ENCODE data around the gene LIPH.
"Not testable (repeated sequence)": the region's sequence is repeated elsewhere in the genome, so short reads cannot be mapped to it uniquely, and the experiment has no call there.

LIPH gene

DNA sequence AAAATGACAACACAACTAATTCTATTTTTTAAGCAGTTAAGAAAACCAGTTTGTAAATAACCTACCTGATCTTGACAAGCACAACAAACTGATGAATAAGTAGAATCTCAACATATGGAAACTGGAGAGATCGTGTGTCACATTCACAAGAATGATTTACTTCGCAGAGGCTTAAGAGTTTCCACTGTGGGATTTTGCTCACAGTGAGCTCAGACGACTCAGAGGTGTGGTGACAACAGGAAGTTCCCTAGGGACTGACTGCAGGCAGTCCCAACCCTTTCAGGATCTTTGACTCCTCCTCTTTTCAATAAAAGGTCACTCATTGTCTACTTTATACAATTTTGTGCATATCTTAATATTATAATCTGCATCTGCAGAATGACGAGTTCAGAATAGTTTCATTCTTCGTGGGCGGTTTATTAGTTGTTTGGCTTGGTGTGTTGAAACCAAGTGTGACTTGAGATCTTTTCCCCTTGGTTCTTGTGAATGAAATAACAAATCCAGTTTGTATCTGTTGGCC is at the start of gene LIPH:
LIPH (minus strand) TSS at position 231 of the 520 bp plus-strand sequence; CDS start at position 114, 117 bp downstream.
- DNase-seq: no peak

DNA sequence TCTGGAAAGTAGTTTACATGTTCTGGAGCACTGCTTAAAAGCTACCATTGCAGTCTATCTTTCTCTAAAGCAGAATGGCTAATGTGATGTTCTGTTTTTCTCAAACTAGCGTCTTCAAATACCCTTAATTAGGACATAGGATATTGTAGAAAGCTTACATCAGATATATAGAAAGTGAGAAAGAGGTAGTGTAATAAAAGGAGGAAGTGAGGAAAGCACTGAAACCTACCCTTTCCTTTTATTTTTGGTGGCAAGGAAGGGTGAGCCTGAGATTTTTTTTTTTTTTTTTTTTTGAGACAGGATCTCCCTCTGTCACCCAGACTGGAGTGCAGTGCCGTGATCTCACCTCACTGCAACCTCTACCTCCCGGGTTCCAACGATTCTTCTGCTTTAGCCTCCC is 43.1 kb upstream of the LIPH start:
- no peak for DNase-seq

DNA sequence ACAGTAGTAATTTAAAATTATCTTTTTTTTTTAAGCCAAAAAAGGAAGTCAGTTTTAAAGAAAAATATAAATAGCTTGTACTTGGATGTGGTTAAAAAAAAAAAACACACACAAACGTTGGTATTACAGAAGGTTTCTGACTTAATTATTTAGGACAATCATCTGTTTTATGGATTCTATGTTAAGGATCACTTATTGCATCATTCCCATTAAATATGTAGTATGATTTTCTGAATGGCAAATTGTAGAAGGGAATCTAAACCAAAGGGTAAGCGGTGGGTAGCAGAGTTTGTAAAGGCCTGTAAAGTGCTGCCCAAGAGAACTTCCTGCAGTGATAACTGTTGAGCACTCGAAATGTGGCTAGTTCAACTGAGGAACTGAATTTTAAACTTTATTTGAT is 41.7 kb upstream of the LIPH start:
- DNase-seq: no peak

DNA sequence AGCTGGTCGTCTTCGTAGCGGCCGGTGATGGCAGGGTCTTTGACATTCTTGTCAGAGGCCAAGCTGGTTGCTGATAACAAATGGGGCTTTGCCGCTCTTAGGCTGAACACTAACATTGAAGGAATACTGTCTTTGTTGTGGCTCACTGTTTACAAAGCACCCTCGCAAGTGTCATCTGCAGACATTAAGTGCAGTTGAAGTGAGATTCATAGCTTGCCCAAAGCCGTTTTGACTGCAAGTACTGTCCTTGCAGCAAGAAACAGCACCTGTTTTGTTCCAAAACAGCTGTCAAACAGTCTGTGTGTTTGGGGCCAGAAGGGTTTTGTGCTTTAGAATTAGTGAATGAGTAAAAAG is 34.3 kb upstream of the LIPH start:
- DNase-seq: no peak

DNA sequence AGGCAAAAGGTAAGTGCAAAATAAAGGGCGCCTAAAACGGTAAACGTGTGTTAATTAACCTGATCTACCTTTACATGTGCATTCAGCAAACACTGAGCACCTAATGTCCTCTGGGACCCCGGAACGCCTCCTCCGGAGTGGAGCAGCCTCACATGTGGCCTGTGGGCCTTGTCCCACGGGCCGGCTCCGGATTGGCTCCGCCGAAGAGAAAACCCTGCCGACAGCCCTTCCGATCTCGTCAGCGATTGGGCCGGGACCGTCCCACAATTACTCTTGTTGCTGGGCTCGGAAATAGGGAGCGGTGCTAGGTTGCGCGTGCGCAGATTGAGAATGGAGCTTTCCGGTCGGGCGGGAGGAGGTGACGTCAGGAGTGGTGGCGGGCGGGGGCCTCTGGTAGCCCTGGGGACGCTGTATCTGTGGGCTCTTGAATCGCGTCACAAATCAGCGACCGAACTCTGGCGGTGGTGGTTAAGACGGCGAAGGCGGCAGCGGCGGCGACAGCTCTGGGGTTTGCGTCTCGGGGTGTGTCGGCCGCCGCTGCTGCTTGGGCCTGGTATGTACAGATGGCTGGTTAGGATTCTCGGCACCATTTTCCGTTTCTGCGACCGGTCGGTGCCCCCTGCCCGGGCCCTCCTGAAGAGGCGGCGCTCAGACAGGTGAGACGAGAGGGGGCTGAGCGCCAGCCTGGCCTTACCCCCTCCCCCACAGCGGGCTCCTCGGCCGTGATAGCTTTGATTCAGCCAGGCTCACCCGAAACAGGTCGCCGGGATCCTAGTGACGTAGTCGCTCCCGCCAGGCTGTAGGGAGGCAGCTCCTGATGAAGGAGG is 33.7 kb upstream of the LIPH start, which contains the start of gene SENP2:
SENP2 (plus strand) TSS at position 437 of the 827 bp plus-strand sequence; CDS start at position 556, 119 bp downstream.
- peak; percentile 99 for DNase-seq

DNA sequence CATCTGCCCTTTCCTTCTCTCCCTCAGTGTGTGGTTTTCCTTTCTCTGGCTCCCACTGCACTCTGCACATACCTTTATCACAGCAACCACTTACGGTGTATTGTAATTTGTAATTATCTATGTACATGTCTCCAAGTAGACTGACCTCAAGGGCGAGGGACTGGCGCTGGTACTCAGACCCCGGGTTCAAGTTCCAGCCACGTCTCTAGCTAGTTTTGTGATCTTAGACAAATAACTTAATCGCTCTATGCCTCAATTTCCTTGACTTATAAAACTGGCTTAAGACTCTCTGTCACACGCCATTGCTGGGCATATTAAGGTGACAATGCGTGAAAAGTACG is 33.1 kb upstream of the LIPH start:
- DNase-seq: no peak

DNA sequence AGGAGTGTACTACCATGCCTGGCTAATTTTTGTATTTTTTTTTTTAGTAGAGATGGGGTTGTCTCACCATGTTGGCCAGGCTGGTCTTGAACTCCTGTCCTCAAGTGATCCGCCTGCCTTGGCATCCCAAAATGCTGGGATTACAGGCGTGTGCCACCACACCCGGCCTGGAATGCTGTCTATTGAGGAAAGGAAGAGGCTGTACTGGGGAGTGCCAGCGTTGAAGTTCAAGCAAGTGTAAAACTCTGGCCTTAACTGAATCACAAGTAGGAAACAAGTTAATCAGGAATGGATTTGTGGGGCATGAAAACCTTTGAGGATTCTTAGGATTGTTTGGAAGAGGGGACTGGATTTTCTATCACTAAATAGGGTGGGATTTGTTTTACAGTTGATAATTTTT is 32.3 kb upstream of the LIPH start:
- DNase-seq: no peak

DNA sequence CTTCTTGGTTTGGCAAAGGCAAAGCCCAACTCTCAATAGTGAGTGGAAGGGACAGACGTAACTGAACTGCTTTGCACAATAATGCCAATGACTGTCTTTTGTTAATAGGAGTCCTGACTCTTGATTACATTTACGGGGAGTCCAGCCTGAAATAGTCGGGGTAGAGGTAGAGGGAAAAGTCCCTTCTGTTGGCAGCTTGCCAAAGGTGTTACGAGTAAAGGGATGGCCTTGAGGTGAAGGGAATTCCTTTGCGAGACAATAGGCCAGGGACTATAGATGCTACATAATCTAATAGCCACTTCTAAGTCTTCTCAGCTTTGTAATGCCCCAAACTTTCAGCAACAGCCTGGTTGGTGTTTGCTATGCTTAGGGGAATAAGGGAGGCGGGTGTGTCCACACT is 31.5 kb upstream of the LIPH start:
- no peak for DNase-seq

DNA sequence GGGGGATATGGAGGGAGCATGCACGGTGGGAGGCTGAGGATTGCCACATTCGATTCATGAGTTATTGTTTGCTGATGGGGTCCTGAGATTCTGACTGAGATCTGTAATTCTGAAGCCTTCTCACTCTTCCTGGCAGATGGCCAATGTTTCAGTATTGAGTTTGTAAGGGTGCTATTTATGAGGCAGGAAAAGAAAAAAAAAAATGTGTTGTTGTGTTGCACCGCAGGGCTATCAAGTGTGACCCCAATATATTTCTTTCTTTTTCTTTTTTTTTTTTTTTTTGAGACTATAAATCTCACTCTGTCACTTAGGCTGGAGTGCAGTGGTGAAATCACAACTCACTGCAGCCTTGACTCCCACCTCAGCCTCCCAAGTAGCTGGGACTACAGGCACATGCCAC is 30.5 kb upstream of the LIPH start:
- DNase-seq: no peak

DNA sequence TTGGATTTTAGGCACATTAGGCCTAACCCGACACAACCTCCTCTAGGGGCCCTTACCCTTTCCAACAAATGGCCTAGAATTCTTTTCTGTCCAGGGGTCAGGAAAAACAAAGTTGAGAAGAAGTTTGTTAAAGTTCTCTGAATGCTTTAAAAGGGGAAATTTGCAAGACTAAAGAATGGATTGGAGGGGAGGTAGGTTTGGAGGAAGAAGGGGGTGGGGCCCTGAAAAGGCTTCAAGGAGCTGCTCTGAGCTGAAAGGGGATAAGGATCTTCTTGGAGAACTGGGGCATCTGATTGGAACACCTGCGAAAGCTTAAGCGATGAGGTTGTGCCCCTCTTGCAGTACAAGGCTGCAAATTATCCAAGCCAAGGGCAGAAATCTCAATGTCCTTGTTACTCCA is 29.8 kb upstream of the LIPH start:
- DNase-seq: no peak

DNA sequence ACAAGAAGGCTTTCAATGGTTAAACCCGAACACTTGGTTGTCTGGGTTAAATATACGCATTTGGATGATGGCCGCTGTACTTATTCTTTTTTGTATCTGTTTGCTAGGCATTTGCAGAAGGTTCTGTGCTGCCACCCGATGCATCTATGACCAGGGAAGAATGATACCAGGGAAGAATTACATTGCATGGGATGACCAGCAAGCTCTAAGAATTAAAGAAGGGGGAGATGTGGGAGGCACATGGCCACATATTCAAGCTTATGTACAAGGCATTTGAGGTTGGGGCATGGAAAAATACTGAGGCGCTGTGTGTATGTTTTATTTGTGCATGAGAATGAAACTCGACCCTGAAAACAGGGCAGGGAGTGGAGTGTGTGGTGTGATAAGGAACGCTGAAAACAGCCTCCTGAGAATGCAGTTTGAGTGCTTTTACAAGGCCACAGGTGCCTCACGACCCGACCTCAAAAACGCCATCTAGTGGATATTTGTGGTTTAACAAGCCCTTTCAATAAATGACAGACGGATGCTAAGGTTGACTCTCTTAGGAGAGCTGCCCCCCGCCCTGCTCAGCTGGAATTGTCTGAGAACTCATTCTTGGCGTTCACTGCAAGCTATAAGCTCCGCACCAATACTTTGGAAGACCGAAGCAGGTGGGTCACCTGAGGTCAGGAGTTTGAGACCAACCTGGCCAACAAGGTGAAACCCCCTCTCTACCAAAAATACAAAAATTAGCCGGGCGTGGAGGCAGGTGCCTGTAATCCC is 22.9 kb upstream of the LIPH start:
- peak; percentile 48 for DNase-seq

DNA sequence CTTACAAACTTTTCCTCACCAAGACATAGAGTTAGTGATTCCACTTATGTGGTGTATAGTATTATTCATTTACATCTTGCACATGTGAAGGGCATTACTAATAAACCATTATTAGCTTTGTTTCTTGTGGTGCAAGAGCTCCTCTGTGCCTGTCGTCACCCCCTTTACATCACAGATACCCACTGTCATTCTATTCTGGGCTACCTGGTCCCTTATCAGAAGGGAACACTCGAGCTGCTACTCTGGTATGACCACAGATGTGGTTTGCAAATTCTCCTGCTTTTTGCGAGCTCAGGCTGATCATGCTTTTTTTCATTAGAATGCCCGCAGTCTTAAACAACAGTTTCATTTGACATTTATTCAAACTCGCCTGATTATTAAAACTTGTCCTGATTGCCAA is 19.8 kb upstream of the LIPH start:
- no peak for DNase-seq

DNA sequence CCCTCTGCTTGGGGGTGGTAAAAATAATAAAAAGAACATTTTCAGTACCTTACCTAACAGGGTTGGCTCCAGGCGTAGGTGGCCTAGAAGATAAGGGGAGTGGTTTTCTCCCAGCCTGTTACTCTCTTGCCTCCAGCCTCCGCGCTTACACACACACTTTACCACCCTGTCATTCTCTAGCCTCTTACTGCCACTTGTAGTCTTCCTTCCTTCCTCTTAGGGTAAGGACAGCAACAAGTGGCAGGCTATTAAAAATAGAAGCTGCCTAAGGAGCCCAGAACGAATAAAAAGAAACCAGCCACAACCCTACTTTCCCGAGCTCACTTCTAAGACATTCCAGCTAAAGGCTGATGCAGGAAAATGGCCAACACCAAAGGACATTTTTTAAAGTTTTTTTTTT is 9.6 kb upstream of the LIPH start:
- DNase-seq: no peak

DNA sequence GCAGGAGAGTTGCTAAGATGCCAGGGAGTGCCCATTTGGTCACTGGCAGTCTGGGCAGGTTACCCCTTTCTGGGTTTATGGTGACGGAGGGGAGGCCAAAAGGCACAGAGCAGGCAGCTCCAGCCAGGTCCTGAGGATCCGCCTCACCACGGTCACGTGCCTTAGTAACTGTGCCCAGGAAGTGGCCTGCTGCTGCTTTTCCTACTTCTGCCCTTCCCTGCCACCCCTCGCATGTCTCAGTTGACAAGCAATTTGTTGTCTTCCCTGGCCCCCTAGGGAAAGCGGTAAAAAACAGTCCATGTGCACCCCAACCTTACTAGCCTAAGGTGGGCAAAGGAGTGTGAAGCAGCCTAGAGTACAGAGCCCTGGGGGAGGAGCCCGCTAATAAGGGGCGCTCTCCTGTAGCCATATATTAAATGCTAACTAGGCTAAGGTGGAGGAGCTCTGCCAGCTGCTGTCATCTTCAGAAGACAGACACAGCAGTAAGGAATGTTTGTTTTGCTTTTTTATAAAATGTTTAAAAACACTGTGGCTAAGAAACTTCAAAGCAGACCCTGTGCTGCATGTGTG is 9.1 kb upstream of the LIPH start:
- DNase-seq: no peak

DNA sequence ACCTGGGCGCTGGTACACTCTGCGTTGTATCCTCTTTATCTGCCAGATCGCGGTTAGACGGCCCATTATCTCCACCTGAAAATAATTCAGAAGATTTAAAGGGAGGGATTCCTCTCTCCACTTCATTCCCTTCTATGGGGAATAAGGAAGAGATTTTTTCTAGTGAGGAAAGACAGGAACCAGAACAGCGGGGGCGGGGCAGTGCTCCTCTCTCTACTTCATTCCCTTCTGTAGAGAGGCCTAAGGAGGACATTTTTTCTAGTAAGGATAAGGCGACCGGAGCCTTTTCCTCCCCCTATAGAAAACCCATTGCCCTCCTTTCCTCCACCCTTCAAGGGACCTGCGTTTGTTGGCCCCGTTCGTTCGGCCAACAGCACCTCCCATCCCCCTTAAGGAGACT is 8.3 kb upstream of the LIPH start:
- DNase-seq: no peak

DNA sequence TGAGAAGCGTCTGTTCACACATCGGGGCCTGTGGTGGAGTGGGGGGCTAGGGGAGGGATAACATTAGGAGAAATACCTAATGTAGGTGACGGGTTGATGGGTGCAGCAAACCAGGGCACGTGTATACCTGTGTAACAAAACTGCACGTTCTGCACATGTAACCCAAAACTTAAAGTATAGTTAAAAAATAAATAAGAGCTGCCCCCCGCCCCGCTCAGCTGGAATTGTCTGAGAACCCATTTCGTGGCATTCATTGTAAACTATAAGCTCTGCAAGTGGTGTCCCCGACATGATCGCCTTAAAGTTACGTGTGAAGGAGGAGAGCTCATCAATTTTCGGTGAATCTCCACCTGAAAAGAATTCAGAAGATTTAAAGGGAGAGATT is 7.3 kb upstream of the LIPH start:
- no peak for DNase-seq

DNA sequence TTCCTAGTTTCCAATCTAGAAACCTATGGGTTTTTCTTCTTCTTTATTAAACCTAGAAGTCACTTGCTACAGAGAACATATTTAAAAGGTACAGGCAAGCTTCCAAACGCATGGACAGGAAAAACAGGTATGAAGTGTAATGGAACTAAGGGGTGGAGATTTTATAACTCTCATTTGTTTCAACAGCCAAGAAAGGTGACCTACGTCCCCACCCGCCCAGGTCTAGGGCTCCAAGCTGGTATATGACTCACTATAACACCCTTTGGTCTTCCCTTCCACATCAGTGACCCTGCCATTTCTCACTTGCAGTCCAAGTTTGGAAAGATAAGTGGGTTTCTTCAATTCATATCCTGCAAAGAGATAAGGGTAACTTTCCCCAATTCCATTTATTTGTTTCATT is 6.0 kb upstream of the LIPH start:
- no peak for DNase-seq

DNA sequence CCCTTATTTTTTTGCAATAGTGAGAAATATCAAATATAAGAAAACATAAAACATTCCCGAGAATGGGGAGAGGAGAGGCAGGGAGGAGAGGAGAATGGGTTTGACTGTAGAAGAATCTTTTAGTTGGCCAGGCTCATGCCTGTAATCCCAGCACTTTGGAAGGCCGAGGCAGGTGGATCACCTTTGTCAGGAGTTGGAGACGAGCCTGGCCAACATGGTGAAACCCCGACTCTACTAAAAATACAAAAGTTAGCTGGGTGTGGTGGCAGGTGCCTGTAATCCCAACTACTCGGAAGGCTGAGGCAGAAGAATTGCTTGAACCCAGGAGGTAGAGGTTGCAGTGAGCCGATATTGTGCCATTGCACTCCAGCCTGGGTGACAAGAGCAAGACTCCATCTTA is 4.3 kb upstream of the LIPH start:
- DNase-seq: not testable (repeated sequence)

DNA sequence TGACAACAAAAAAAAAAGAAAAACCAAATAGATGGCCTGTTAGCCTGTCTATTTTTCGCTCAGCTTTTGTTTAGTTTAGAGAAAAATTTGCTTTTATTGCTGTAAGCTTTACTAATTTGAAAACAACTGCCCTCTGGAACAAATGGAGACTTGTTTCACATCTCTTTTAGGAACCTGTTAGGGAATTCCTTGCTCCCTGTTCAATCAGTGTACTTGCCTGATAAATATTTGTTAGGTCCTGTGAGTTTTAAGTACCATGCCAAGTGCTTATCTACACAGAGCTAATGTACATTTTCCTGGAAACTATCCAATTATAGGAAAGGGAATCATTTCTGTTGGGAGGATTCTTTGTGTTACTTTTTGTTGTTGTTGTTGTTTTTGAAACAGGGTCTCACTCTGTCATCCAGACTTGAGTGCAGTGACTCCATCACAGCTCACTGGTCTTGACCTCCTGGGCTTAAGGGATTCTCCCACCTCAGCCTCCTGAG is 3.5 kb upstream of the LIPH start:
- DNase-seq: no peak

DNA sequence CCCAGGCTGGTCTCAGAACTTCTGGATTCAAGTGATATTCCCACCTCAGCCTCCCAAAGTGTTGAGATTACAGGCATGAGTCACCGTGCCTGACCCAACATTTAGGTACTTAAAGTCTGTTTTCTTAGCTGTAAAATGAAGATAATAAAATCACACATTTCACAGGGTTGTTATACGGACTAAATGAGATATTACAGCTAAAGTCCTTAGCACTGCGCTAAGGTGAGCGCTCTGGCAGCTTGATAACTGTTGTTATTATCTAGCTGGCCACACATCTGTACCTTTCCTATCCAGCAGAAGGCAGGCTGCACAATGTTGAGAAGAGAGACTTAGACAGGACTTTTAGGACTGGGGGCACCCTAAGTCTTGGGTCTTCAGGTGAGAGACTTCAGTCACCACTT is 2.7 kb upstream of the LIPH start:
- no peak for DNase-seq

DNA sequence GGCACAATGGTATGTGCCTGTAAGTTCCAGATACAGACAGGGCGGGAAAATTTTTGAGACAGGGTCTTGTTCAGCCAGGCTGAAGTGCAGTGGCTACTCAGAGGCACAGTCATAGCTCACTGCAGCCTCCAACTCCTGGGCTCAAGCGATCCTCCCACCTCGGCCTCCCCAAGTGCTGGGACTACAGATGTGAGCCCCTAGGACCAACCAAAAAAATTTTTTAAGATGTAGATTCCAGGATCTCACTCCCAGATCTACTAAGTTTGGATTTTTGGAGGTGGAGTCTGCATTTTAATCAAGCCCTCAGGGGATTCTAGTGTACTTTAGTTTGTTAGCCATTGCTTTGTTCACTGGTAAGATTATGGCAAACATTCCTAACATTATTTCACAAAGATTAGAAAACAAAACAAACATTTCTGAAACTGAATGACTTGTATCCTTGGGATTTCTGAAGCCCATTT is 2.7 kb downstream of the LIPH start:
- DNase-seq: no peak

DNA sequence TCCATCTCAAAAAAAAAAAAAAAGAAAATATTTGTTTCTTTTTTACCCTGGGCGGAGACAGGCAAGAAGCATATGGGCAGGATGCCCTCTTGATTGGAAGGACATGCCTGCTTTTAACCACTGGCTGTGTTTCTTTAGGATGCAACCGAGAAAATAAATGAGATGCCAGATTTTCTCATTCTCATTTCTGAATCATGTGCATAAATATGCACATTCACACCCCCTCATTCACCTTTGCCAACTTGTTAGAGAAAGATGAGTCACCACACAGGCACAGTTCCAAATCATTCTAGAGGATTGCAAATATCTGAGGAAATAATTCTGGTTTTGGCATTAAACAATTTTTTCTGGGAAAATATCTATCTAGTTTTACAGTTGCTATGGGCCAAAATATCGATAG is 3.3 kb downstream of the LIPH start:
- peak; percentile 39 for DNase-seq

DNA sequence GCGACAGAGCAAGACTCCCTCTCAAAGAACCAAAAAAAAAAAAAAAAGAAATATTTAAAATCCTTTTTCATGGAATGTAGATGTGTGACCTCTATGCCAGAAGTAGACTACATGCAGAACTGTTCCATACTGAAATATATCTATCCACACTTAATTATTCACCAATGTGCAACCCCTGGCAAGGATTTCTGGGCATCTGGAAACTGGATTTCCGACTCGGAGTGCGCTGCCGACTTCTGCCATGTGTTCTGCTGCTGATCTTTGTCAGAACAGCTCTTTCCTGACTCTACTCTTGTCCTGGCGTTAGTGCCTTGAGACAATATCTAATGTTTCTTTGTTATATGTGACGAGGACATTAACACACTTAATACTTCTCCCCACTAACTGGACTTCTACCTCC is 11.7 kb downstream of the LIPH start:
- DNase-seq: no peak

DNA sequence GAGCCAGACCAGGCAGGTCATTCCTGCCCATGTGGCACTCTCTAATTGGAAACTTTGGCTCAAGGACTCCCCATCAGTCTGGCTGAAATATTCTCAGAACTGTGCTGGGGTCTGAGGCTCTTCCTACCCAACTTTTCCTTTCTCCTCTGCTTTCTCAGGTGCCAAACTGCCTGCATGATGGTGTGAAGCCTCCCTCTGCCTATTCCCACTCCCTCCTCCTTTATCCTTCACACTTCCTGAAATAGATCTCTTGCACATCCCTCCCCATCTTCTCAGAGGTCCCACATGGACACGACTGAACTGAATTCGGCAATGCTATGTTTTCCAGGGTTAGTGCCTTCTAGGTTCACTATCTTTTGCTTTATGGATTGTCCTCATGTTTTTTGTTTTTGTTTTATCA is 12.5 kb downstream of the LIPH start:
- DNase-seq: no peak

Data from DMS 273 treated with DMSO at 0.1 percent for 48 hours (cell line).